A549 treated with ZK216348 at 1 μM for 4 hours (cell line): Measurements from ENCODE around the gene SEC22A. TPM values are rescaled to one million over a fixed set of nuclear protein-coding genes. Genes with fewer than 3 reads are reported as not detected.

Experiments used
- total RNA-seq: library from RNA; stranded (reverse); fragments of 200-300 nt; extraction: Qiagen RNA extraction; gene quantifications from 5 replicates; pipeline ENCODE4 v1.2.3, GENCODE V29; 2022; ENCODE audit warnings: low read depth

The SEC22A gene, protein sequence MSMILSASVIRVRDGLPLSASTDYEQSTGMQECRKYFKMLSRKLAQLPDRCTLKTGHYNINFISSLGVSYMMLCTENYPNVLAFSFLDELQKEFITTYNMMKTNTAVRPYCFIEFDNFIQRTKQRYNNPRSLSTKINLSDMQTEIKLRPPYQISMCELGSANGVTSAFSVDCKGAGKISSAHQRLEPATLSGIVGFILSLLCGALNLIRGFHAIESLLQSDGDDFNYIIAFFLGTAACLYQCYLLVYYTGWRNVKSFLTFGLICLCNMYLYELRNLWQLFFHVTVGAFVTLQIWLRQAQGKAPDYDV
- total RNA-seq: 18.1 to 21.9 TPM (median 20.5 TPM) in 5 replicates

DNA sequence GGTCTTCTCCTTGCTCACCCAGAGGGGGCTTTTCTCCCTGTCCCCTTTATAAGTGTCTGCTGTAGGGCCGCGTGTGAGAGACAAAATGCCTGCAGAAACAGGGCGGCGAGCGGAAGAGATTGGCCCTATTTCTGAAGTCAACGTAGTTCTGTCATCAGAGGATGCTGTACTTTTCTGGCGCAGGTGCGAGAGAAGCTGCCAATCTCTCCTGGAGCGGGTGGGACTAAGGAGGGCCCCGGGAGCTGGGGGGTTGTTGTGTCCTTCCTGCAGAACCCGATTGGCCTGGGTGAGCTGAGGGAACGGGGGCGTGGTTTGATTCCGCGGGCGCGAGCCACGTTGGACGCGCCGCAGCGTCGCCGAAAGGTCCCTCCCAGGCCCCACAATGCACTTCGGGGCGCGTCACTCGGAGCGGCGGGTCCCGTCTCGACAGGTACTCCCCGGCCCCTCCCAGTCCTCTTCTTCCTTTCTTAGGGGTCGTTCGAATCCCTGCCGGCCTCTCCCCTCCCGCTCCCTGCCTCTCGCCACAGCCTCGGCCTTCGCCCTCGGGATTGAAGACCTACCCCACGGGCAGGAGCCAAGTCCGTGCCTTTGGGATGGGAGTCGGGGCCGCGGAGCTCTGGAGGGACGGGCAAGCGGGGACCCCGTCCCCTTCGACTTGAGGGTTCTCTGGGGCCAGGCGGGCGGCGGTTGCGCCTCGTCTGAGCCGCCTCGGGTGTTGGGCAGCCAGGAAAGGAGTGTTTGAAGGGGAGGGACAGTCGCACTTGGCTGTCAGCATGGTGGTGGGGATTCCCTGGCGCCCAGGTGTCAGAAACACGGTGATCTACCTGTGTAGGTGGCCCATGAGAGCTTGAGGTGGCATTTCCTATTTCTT, at the start of gene SEC22A:
TSS of gene SEC22A (plus strand) at position 387 of the 871 bp plus-strand sequence. CDS start 7,275 bp downstream, outside the sequence.

Other genes with a start within 250 kb of the SEC22A start
- 0.06 to 0.41 TPM (median 0.19 TPM) in 5 replicates for gene SEMA5B, start 174.2 kb upstream of the SEC22A start, total RNA-seq
- gene PDIA5, start 134.9 kb upstream of the SEC22A start, total RNA-seq: 25.3 to 29.1 TPM (median 26.6 TPM) in 5 replicates
- 0.23 to 0.45 TPM (median 0.32 TPM) in 5 replicates for gene ADCY5, start 247.1 kb downstream of the SEC22A start, total RNA-seq